Left ventricle myocardium inferior (tissue), 1 donor: Measurements from ENCODE around the gene BEX1. TPM values are rescaled to one million over a fixed set of nuclear protein-coding genes. Genes with fewer than 3 reads are reported as not detected.
"Not testable (repeated sequence)": the region's sequence is repeated elsewhere in the genome, so short reads cannot be mapped to it uniquely, and the experiment has no call there.

Experiments used
- DNase-seq: peaks from one replicate; pipeline ENCODE4 v3.0.0-alpha.2; 2020
- H3K27ac ChIP-seq: fragments of 200-600 bp; replicated peaks from 2 replicates; pipeline ENCODE4 v1.8.0; 2021
- H3K27me3 ChIP-seq: fragments of 200-600 bp; 2 replicates; pipeline ENCODE4 v1.8.0; 2021; ENCODE audit warnings: low read depth
- H3K36me3 ChIP-seq: fragments of 200-600 bp; 2 replicates; pipeline ENCODE4 v1.8.0; 2021
- H3K4me1 ChIP-seq: fragments of 200-600 bp; 2 replicates; pipeline ENCODE4 v1.8.0; 2021
- H3K4me3 ChIP-seq: fragments of 200-600 bp; 2 replicates; pipeline ENCODE4 v1.8.0; 2021; ENCODE audit warnings: mild to moderate bottlenecking, moderate library complexity
- H3K9me3 ChIP-seq: fragments of 200-600 bp; replicated peaks from 2 replicates; pipeline ENCODE4 v1.8.0; 2021
- CTCF ChIP-seq: fragments of 200-600 bp; IDR thresholded peaks from 2 replicates; pipeline ENCODE4 v1.8.0; 2021; ENCODE audit warnings: antibody characterized with exemption, mild to moderate bottlenecking, borderline replicate concordance
- intact Hi-C: fragments of 100-400 bp; cut with micrococcal nuclease; formaldehyde crosslinking; loops from one replicate; pipeline ENCODE4 v1.11.0; 2022
- long read RNA-seq: library from polyadenylated mRNA; unstranded; transcript quantifications from one replicate; pipeline ENCODE4 v2.0.0, GENCODE V29; 2021
- total RNA-seq: library from RNA; stranded (reverse); fragmentation: NEBNext Ultra II Directional; extraction: Animal tissue kit (Norgen Biotek cat#: 25700); gene quantifications from one replicate; pipeline ENCODE4 v1.2.1, GENCODE V29; 2021
- donor health status: DM: no; HTN: yes; CAD: no; lungs with severe emphysema.

The BEX1 gene
- total RNA-seq: 10.8 TPM
- long read RNA-seq, transcript BEX1-201 (3 exons, 864 nt): major isoform, 5 of 5 reads
- long read RNA-seq, partial matches to known transcripts: 0 of 5 reads
- long read RNA-seq, other reads (novel, unspliced or antisense): 0 of 5 reads

- Histone ChIP-seq H3K4me3 (peak within 1 kb of the TSS; percentile 54), H3K27me3 (peaks cover 7% of the 10 kb centered on the region), H3K27ac (no peak within 1 kb of the TSS), H3K4me1 (no peaks in the 10 kb centered on the region), H3K36me3 (no peaks in the 10 kb centered on the region), H3K9me3 (no peaks in the 10 kb centered on the region)
- TF ChIP-seq CTCF: no peak
- intact Hi-C loops: no loop called here
- no peak for DNase-seq
Measured at GRCh38 chrX:103063918-103064434, at the start of gene BEX1. TSS of gene BEX1 (minus strand) at chrX:103064171. CDS start at chrX:103063274, 897 bp downstream.

- H3K36me3 ChIP-seq, H3K27me3 ChIP-seq, DNase-seq, H3K27ac ChIP-seq, intact Hi-C loops, H3K9me3 ChIP-seq, H3K4me1 ChIP-seq, H3K4me3 ChIP-seq: not testable (repeated sequence)
Measured at GRCh38 chrX:103109497-103109896, 45.5 kb upstream of the BEX1 start.

- Histone ChIP-seq H3K27me3 (no peaks in the 10 kb centered on the region), H3K9me3 (peaks cover 8% of the 10 kb centered on the region), H3K4me1 (no peaks in the 10 kb centered on the region), H3K36me3 (no peaks in the 10 kb centered on the region), H3K4me3 (no peak overlapping the region), H3K27ac (no peak overlapping the region)
- no peak for TF ChIP-seq CTCF
- no peak for DNase-seq
- intact Hi-C loops: no loop called here
Measured at GRCh38 chrX:103107836-103108235, 43.9 kb upstream of the BEX1 start.

GRCh38 chrX:103107227-103107737 lies 43.3 kb upstream of the BEX1 start:
- intact Hi-C loops, DNase-seq, H3K27me3 ChIP-seq, H3K27ac ChIP-seq, H3K4me3 ChIP-seq, H3K9me3 ChIP-seq, H3K4me1 ChIP-seq, H3K36me3 ChIP-seq: not testable (repeated sequence)

- H3K4me1 ChIP-seq, H3K4me3 ChIP-seq, intact Hi-C loops, H3K9me3 ChIP-seq, H3K27ac ChIP-seq, DNase-seq, H3K27me3 ChIP-seq, H3K36me3 ChIP-seq: not testable (repeated sequence)
Measured at GRCh38 chrX:103104370-103104769, 40.4 kb upstream of the BEX1 start.

- intact Hi-C loops, H3K27ac ChIP-seq, H3K4me3 ChIP-seq, H3K27me3 ChIP-seq, DNase-seq, H3K9me3 ChIP-seq, H3K36me3 ChIP-seq, H3K4me1 ChIP-seq: not testable (repeated sequence)
Measured at GRCh38 chrX:103103866-103104265, 39.9 kb upstream of the BEX1 start.

- no peak for TF ChIP-seq CTCF
- Histone ChIP-seq H3K27me3 (no peaks in the 10 kb centered on the region), H3K4me3 (no peak overlapping the region), H3K4me1 (peaks cover 3% of the 10 kb centered on the region), H3K36me3 (no peaks in the 10 kb centered on the region), H3K27ac (no peak overlapping the region), H3K9me3 (no peaks in the 10 kb centered on the region)
- no peak for DNase-seq
- intact Hi-C loops: no loop called here
Measured at GRCh38 chrX:103101299-103102042, 37.5 kb upstream of the BEX1 start.
